Measurements from ENCODE around the gene APOA4. TPM values are rescaled to one million over a fixed set of nuclear protein-coding genes. Genes with fewer than 3 reads are reported as not detected.

APOA4 gene
- total and polyA plus RNA-seq, 2 of the 13 experiments (the other 11 are each of a cell fraction or from before 2014, with no cell fraction given), result 3.8 to 7.2 TPM

- TF ChIP-seq NR0B2 (CRISPR knock-in tag; IDR thresholded peaks at IDR 0.05) (0 out of 2 replicates have a peak, but pooled peaks have one; percentile 32), ZNF780A (CRISPR knock-in tag; IDR thresholded peaks at IDR 0.05) (peak; percentile 86; the same call in 1 of the 2 replicates), ZFP90 (CRISPR knock-in tag; IDR thresholded peaks at IDR 0.05; ENCODE audit: borderline replicate concordance) (peak; percentile 82; the same call in 1 of the 2 replicates), GATAD2A (CRISPR knock-in tag; IDR thresholded peaks at IDR 0.05) (peak; percentile 90), MED13 (CRISPR knock-in tag; IDR thresholded peaks at IDR 0.05) (peak; percentile 69; the same call in 1 of the 2 replicates), ZNF441 (CRISPR knock-in tag; IDR thresholded peaks at IDR 0.05; ENCODE audit: borderline replicate concordance) (peak; percentile 67; the same call in 1 of the 2 replicates), NR1H2 (CRISPR knock-in tag; IDR thresholded peaks at IDR 0.05; ENCODE audit: borderline replicate concordance, low read depth) (peak; percentile 73; the same call in 1 of the 2 replicates), CREM (IDR thresholded peaks at IDR 0.05) (peak; percentile 89), CREM (CRISPR knock-in tag; IDR thresholded peaks at IDR 0.05) (no peak), EZH2 (conservative IDR thresholded peaks at IDR 0.05; ENCODE audit: low read depth, low read length) (no peak), FLYWCH1 (CRISPR knock-in tag; IDR thresholded peaks at IDR 0.05) (no peak), SRSF1 (optimal IDR thresholded peaks at IDR 0.05; ENCODE audit: low read depth, low read length) (peak; percentile 97), ZNF331 (CRISPR knock-in tag; IDR thresholded peaks at IDR 0.05) (peak; percentile 82; the same call in 1 of the 2 replicates), FUBP1 (CRISPR knock-in tag; IDR thresholded peaks at IDR 0.05; ENCODE audit: borderline replicate concordance) (no peak), THYN1 (CRISPR knock-in tag; IDR thresholded peaks at IDR 0.05; ENCODE audit: borderline replicate concordance, low read depth) (peak; percentile 68; the same call in 1 of the 2 replicates), ZNF318 (CRISPR knock-in tag; IDR thresholded peaks at IDR 0.05) (no peak), ZNF34 (CRISPR knock-in tag; IDR thresholded peaks at IDR 0.05; ENCODE audit: borderline replicate concordance) (peak; percentile 68; the same call in 1 of the 2 replicates)
Measured at GRCh38 chr11:116837231-116838091, 14.4 kb upstream of the APOA4 start, which contains the start of gene APOA1 (continued).

Measured in HepG2 (cell line).